Urinary bladder (tissue), 4 donors: ENCODE data around the gene MDH1B. TPM values are rescaled to one million over a fixed set of nuclear protein-coding genes. Genes with fewer than 3 reads are reported as not detected.

Experiments used
- DNase-seq: peaks from one replicate; pipeline ENCODE4 v3.0.0-alpha.2; 2015; ENCODE audit errors: extremely low spot score
- H3K27ac ChIP-seq: one replicate; pipeline ENCODE4 v1.5.1; 2013; ENCODE audit warnings: low read depth, mild to moderate bottlenecking, moderate library complexity
- H3K36me3 ChIP-seq: one replicate; pipeline ENCODE4 v1.6.1; 2013; ENCODE audit warnings: mild to moderate bottlenecking, moderate library complexity; ENCODE audit not compliant: insufficient read depth
- H3K4me1 ChIP-seq: one replicate; pipeline ENCODE4 v1.6.1; 2013; ENCODE audit warnings: mild to moderate bottlenecking, moderate library complexity; ENCODE audit not compliant: insufficient read depth
- H3K4me3 ChIP-seq: one replicate; pipeline ENCODE4 v1.5.1; 2013; ENCODE audit warnings: low read depth, low read length
- WGBS: extraction: QIAGEN DNeasy Blood & Tissue Kit; methylation state at CpG from one replicate; pipeline ENCODE4 v1.1.7; 2013; 5-methylcytosine and 5-hydroxymethylcytosine counted together
- polyA plus RNA-seq: library from polyadenylated mRNA; stranded (reverse); fragments of 200-250 nt; gene quantifications from one replicate; pipeline ENCODE4 v1.2.3, GENCODE V29; 2013
- total RNA-seq: library from RNA; depleted of rRNA; stranded (reverse); fragments of >200 nt; gene quantifications from one replicate; pipeline ENCODE4 v1.2.3, GENCODE V29; 2014
- donor health status: healthy with polysubstance abuse.
- donor health status: healthy.

MDH1B gene
- total and polyA plus RNA-seq, 2 donors, result 0.39 to 1.2 TPM

GRCh38 chr2:206792645-206793044, 27.5 kb upstream of the MDH1B start:
- H3K36me3 ChIP-seq, result peaks cover 10% of the 10 kb centered on the region
- no peaks in the 10 kb centered on the region for H3K4me1 ChIP-seq
- no peak overlapping the region for H3K27ac ChIP-seq
- no peak for DNase-seq
- WGBS, result 89% methylated on average over 5 of the region's 5 CpGs
- H3K4me3 ChIP-seq, result no peak overlapping the region

DNA sequence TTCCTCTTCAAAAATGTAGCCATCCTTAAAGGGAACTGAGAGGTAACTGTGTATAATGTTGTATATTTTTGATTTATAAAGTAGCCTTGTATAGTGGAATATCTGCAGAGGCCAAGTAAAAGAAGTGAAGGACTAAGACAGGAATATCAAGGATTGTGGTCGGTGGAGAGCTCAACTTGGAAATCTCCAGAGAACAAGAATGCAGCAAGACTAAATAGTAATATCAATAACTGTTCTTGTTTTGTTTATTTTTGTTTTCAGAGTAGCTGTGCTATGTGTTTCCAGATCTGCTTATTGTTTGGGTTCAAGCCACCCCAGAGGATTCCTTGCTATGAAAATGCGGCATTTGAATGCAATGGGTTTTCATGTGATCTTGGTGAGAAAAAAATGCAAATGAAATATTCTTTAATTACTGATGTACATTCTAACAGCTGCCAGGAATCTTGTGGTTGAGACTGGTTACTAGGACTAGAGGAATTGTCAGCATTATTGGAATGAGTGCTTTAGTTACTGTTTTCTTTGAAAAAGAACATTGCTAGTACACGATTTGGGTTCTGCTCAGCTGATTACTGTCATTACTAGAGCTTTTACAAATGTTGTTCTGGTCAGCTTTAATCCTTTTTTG, 25.3 kb upstream of the MDH1B start:
- Histone ChIP-seq H3K36me3 (peaks cover 10% of the 10 kb centered on the region), H3K4me1 (no peaks in the 10 kb centered on the region), H3K4me3 (no peak overlapping the region), H3K27ac (no peak overlapping the region)
- DNase-seq, result no peak
- 82% methylated on average over 3 of the region's 3 CpGs for WGBS

- Histone ChIP-seq H3K4me3 (no peak overlapping the region), H3K27ac (no peak overlapping the region), H3K36me3 (peaks cover 12% of the 10 kb centered on the region), H3K4me1 (no peaks in the 10 kb centered on the region)
- DNase-seq, result no peak
- 92% methylated on average over 7 of the region's 7 CpGs for WGBS
These were observed 19.6 kb upstream of the MDH1B start for GRCh38 chr2:206784559-206785353.

- DNase-seq, result no peak
- H3K4me3 ChIP-seq, result no peak overlapping the region
- H3K36me3 ChIP-seq, result peaks cover 10% of the 10 kb centered on the region
- H3K27ac ChIP-seq, result no peak overlapping the region
- H3K4me1 ChIP-seq, result no peaks in the 10 kb centered on the region
- 76% methylated on average over 2 of the region's 2 CpGs for WGBS
These were observed 18.6 kb upstream of the MDH1B start for GRCh38 chr2:206783718-206784117.

DNA sequence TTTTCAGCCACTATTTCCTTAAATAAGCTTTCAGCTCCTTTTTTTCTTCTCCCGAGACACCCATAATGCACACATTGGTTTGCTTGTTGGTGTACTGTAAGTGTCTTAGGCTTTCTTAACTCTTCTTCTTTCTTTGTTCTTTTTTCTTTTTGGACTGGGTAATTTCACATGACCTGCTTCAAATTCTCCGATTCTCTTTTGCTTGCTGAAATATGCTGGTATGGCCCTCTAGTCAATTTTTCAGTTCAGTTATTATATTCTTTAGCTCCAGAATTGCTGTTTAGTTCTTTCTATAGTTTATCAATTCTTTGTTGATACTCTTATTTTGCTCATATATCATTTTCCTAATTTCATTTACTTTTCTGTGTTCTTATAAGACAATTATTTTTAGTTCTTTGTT, 15.5 kb upstream of the MDH1B start:
- Histone ChIP-seq H3K27ac (no peak overlapping the region), H3K4me3 (no peak overlapping the region), H3K36me3 (peaks cover 6% of the 10 kb centered on the region), H3K4me1 (no peaks in the 10 kb centered on the region)
- WGBS, result 98% methylated on average over 2 of the region's 2 CpGs
- DNase-seq, result no peak

- peaks cover 1% of the 10 kb centered on the region for H3K36me3 ChIP-seq
- no peaks in the 10 kb centered on the region for H3K4me1 ChIP-seq
- H3K4me3 ChIP-seq, result no peak overlapping the region
- no peak overlapping the region for H3K27ac ChIP-seq
- no peak for DNase-seq
These were observed 11.3 kb upstream of the MDH1B start for GRCh38 chr2:206776432-206776831.

GRCh38 chr2:206774871-206775270, 9.7 kb upstream of the MDH1B start:
- Histone ChIP-seq H3K4me3 (no peak overlapping the region), H3K36me3 (peaks cover 1% of the 10 kb centered on the region), H3K27ac (no peak overlapping the region), H3K4me1 (no peaks in the 10 kb centered on the region)
- DNase-seq, result no peak
- WGBS, result 97% methylated on average over 1 of the region's 1 CpG

DNA sequence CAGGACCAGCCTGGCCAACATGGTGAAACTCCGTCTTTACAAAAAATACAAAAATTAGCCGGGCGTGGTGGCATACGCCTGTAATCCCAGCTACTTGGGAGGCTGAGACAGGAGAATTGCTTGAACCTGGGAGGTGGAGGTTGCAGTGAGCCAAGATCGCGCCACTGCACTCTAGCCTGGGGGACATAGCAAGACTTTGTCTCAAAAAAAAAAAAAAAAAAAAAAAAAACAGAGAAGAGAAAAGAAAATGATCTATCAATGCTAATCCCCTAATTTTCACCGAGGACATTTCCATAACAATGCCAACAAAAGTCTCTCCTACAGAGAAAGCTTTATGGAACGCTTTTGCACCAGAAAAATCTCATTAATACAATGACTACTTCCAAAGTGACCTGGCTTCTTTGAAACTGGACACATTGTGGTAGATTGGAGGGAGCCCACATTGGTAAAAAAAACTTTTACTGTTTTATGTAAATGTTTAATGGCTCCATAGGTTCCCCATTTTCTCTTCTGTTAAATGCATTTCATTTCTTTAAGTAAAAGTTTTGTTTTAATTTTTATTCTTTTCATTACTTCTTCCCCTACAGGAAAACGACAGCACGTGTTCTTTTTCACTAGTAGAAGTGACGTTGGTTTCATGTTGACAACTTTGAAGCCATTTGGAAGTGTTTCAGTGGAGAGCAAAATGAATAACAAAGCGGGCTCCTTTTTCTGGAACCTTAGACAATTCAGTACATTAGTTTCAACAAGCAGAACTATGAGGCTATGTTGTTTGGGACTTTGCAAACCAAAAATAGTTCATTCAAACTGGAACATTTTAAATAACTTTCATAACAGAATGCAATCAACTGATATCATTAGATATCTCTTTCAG, 1.2 kb upstream of the MDH1B start:
- Histone ChIP-seq H3K27ac (no peak overlapping the region), H3K36me3 (no peaks in the 10 kb centered on the region), H3K4me1 (no peaks in the 10 kb centered on the region), H3K4me3 (peak overlapping the region; percentile 77)
- DNase-seq, result no peak
- WGBS, result 37% methylated on average over 12 of the region's 12 CpGs

DNA sequence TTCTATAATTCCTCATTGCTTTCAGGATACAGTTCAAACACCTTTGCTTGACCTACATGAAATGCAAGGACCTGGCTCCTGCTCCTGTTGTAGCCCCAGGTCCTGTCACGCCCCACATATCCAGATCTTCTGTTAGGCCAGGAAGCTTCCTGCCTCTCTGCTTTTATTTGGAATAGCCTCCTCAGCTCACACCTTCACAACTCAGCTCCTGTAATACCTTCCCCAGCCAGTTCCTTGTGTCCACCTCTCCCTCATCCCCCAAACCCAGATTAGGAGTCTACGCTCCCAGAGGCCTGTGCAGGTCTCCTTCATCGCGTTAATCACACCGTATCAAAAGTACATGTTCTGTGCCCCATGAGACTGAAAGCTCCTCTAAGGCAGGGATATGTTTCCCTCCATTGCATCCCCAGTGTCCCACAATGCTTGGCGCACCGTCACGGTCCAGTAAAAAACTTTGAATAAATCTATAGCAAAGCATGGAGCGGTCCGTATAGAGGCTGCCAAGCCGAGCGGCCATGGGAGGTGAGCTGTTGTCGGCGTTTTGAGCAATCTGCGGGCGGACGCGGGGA, 371 bp downstream of the MDH1B start:
- DNase-seq, result no peak
- Histone ChIP-seq H3K4me3 (peak overlapping the region; percentile 77), H3K36me3 (no peaks in the 10 kb centered on the region), H3K4me1 (no peaks in the 10 kb centered on the region), H3K27ac (no peak overlapping the region)
- 7% methylated on average over 18 of the region's 18 CpGs for WGBS

DNA sequence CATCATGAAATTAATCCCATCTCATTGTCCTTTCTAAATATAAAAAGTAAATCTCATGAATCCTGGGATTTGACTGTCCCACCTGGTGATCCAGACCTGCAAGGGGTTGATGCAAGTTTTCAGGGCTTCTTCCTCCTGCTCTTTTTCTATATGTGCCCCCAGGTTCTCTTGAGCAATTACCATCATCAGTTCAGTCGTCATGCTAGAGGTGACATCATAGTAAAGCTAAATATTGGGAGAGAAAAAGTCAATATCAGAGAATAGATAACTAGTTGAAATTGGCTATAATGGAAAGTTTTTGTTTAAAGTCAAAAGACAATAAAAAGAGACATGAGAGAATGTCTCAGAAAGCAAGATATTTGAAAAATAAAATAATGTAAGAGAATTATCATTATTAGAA, 8.3 kb downstream of the MDH1B start:
- no peak overlapping the region for H3K27ac ChIP-seq
- H3K4me1 ChIP-seq, result no peaks in the 10 kb centered on the region
- no peak overlapping the region for H3K4me3 ChIP-seq
- WGBS, result 48% methylated on average over 1 of the region's 1 CpG
- no peak for DNase-seq
- H3K36me3 ChIP-seq, result no peaks in the 10 kb centered on the region

DNA sequence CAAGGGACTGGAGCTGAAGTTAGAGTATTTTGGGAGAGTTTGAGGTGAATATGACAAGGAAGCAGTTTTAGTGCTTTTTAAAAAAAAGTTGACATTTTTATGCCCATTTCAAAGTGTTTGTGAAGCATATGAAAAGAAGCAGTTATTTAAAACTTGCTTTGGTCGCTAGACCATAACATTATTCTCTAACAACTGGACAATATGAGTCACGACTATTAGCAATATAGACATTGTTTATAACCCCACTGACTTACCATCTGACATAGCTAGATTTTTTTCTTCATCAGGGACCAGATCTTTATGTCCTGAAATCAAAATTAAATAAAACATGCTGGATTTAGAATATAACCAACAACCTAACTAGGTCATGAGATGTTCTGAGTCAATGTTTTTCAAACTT, 24.3 kb downstream of the MDH1B start:
- H3K27ac ChIP-seq, result no peak overlapping the region
- no peaks in the 10 kb centered on the region for H3K4me1 ChIP-seq

DNA sequence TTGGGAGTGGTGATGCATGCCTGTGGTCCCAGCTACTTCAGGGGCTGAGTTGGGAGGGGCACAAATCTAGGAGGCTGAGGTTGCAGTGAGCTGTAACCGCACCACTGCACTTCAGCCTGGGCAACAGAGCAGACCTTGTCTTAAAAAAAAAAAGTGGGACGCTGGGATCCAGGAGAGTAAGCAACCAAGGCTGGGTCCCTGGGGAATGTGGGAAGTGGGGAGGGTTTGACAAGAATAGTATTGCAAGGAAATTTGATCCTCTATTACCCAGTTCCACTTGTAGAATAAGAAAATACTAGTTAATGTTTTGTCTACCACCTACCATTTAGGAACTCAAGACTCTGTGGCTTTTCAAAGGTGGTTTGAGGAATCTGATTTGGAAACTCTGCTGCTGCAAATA, 25.9 kb downstream of the MDH1B start:
- 64% methylated on average over 2 of the region's 2 CpGs for WGBS
- H3K4me3 ChIP-seq, result no peak overlapping the region
- no peak overlapping the region for H3K27ac ChIP-seq
- DNase-seq, result no peak
- H3K4me1 ChIP-seq, result no peaks in the 10 kb centered on the region
- H3K36me3 ChIP-seq, result no peaks in the 10 kb centered on the region

More for the DNA sequence above, 24.3 kb downstream of the MDH1B start:
- no peaks in the 10 kb centered on the region for H3K36me3 ChIP-seq
- WGBS, result 40% methylated on average over 2 of the region's 2 CpGs
- no peak for DNase-seq
- no peak overlapping the region for H3K4me3 ChIP-seq

GRCh38 chr2:206736935-206737334, 28.2 kb downstream of the MDH1B start:
- Histone ChIP-seq H3K4me1 (no peaks in the 10 kb centered on the region), H3K4me3 (no peak overlapping the region), H3K27ac (no peak overlapping the region), H3K36me3 (no peaks in the 10 kb centered on the region)
- WGBS, result 88% methylated on average over 5 of the region's 5 CpGs
- DNase-seq, result no peak
